GM21786 (cell line): ENCODE results near the gene GDPD4.

Experiments used
- ATAC-seq: cut with Tn5 transposase; IDR thresholded peaks from one replicate; pipeline ENCODE4 v1.9.1; 2021; ENCODE audit not compliant: unreplicated experiment

GDPD4 gene

GRCh38 chr11:77191823-77192495, 109.5 kb downstream of the GDPD4 start:
- ATAC-seq: no peak

- no peak for ATAC-seq
Observed at GRCh38 chr11:77191429-77191822, 110.1 kb downstream of the GDPD4 start.

GRCh38 chr11:77190331-77191075, 111.0 kb downstream of the GDPD4 start:
- no peak for ATAC-seq

DNA sequence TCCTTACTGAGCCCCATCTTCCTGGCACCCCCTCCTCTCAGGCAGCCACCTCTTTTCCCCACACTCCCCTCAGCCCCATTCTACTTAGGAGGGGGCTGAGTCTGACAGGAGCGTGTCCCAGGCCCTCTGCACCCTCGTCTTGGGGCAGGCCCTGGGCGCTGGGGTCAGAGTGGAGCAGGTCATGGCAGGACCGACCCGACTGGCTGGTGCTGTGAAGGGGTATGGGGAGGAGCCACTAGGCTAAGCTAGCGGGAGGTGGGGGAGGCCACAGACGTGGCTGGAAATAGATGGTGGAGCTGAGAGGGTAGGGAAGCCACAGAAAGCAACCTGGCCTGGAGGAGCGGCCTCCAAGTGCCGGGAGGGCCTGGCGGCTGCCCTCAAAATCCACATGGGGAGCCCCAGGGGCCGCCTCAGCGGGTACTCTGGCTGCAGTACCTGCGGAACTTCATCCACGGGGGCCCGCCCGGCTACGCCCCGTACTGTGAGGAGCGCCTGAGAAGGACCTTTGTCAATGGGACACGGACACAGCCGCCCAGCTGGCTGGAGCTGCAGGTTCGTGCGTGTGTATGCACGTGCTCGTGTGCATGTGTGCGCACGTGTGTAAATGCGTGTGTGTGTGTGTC, 111.8 kb downstream of the GDPD4 start:
- no peak for ATAC-seq

- ATAC-seq: no peak
Observed at GRCh38 chr11:77188633-77189491, 112.6 kb downstream of the GDPD4 start.

DNA sequence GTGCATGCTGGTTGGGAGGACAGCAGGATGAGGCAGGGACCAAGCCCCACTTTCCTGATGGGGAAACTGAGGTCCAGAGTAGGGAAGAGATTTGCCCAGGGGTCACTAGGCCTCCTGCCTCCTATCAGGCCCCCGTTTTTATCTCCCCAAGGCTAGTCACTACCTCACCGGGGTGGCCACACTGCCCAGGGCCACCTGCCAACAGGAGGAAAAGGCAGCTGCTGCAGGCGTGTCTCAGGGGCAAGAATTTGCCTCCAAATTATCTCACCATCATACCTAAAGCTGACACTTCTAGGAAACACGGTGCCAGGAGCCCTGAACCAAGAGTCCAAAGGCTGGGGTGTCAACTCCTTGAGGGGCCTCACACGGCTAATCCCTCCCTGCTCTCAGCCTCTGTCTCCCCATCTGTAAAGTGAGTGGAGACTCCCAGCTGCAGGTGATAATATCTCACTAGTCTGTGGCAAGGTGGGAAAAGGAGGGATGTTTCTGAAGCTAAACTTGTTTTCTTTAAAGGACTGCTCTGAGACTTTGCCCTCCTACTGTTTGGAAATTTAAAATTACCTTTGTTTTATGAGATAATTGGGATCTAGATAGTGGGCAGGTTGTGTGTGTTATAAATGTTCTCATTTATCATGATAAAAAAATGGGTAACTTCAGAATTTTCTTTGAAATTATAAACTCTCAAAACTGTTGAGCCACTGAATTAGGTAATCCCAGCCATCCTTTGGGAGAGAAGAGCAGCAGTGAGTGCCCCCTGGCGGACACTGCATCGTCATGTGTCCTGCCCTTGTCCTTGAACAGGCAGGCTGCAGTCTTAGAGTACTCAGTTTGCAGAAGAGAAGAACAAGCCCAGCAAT, 113.5 kb downstream of the GDPD4 start:
- no peak for ATAC-seq

- ATAC-seq: no peak
Observed at GRCh38 chr11:77187111-77187750, 114.3 kb downstream of the GDPD4 start.

DNA sequence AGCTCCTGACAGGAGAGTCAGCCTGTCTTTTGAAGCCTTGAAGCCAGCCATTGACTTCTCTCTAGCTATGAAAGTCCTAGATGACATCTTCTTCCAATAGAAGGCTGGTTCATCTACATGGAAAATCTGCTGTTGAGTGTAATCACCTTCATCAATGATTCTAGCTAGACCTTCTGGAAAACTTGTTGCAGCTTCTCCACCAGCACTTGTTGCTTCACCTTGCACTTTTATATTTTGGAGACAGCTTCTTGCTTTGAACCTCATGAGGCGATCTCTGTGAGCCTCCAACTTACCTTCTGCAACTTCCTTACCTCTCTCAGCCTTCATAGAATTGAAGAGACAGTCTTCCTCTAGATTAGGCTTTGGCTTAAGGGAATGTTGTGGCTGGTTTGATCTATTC, 115.2 kb downstream of the GDPD4 start:
- ATAC-seq: no peak

GRCh38 chr11:77184136-77184860, 117.2 kb downstream of the GDPD4 start:
- ATAC-seq: no peak

DNA sequence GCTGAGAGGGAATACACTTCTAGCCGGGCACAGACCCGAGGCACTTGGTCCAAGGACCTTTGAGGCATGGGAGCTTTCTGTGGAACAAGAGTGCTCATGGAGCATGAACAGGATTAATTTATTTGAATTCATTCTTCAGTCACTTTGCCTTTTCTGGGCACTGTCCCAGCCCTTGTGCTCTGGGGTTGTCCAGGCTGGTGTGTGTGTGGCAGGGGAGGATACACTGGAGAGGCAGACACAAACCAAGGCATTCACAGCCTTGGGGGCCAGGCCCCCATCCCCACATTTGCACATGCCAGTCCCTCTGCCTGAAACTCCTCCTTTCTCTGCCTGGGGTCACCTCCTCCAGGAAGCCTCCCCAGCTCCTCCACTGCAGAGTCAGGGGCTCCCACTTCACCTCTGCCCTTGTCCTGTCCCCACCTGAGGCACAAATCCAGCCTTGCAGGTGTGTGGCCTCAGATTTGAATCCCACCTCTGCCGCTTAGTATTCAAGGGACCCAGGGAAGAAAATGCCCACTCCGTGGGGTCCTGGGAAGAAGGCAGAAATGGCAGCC, 118.0 kb downstream of the GDPD4 start:
- no peak for ATAC-seq

DNA sequence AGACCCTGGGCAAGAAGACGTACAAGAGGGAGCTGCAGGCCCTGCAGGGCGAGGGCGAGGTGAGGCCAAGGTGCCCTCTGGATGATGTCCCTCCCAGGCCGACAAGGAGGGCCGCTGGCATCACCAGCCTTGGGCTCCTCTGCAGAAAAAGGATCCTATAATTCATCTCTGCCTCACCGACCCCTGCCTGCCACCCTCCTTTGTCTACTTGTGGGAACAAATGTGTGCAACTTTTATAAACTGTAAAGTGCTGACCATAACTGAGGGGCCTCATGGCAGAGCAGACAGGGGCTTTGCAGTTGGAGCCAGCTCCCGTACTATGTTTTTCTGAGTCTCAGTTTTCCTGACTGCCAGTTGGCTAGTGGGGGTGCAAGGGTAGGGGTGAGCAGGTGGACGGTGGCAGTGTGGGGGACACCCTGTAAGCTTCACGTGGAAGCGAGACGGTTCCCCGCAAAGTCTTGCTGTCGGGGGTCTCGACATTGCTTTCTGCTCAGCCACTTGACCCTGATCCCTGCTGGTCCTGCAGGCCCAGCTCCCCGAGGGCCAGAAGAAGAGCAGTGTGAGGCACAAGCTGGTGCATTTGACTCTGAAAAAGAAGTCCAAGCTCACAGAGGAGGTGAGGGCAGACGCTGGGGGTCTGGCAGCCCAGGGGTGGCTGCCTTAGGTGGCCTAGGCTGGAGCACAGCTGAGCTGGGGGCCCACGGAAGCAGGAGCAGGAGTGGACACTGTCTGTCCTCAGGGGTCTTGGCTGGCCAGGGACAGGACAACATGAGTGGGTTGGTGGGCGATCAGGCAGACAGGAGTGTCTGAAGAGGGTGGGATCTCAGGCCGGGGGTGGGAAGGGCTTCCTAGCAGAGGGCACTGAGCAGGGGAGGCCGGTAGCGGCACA, 118.7 kb downstream of the GDPD4 start:
- no peak for ATAC-seq

DNA sequence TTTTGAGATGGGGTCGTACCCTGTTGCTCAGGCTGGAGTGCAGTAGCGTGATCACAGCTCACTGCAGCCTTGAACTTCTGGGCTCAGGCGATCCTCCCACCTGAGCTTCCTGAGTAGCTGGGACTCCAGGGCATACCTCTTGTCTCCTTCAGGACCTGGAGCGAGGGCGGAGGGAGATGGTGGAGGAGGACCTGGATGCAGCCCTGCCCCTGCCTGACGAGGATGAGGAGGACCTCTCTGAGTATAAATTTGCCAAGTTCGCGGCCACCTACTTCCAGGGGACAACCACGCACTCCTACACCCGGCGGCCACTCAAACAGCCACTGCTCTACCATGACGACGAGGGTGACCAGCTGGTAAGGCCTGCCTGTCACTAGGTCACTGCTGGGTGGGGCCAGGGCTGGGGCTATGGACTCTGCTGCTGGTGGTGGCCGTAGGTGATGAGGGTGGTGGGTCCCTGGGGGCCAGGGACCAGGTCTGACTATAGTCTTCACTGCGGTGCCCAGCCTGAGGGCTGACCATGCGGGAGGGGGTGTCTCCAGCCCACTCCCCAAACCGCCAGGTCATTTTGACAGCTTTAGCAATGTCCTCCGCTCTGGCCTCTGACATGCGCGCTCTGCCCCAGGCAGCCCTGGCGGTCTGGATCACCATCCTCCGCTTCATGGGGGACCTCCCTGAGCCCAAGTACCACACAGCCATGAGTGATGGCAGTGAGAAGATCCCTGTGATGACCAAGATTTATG, 119.5 kb downstream of the GDPD4 start:
- ATAC-seq: no peak

- ATAC-seq: no peak
Observed at GRCh38 chr11:77181226-77181625, 120.3 kb downstream of the GDPD4 start.

DNA sequence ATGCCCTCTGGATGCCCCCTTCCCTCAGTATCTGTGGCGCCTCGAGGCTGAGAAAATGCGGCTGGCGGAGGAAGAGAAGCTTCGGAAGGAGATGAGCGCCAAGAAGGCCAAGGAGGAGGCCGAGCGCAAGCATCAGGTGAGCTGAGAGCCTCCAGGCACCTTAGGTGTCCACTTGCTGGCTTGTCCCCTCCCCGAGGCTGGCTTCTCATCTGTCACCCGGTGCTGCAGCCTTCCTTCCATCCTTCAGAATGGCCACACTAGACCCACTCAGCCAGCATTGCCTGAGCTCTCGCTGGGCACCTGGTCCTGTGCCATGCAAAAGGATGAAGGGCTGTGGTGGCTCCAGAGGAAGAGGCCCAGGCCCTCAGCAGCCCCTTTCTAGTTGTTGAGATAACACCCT, 121.1 kb downstream of the GDPD4 start:
- ATAC-seq: no peak

DNA sequence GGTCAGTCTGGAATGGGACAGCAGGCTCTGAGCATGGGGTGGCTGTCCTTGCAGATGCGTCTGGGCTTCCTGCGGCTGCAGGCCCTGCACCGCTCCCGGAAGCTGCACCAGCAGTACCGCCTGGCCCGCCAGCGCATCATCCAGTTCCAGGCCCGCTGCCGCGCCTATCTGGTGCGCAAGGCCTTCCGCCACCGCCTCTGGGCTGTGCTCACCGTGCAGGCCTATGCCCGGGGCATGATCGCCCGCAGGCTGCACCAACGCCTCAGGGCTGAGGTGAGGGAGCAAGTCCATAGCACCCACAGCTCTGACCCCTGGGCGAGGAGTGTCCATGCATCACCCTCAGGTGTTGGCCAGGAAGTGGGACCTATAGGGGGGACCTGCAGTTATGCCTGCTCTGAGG, 121.8 kb downstream of the GDPD4 start:
- no peak for ATAC-seq

DNA sequence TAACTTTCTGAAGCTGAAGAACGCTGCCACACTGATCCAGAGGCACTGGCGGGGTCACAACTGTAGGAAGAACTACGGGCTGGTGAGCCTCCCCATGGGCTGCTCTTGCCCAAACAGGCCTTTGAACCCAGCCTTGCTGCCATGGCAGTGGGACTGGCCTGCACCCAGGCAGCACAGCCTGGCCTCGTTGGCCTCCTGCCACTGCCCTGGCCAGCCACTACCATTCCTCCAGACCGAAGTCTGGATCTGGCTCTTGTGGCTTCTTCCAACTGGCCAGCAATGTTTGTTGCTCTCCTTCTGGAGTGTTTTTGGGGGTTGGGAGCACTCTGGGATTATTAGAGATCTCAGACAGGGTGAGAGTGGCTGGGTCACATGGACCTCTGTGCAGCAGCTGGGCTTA, 122.4 kb downstream of the GDPD4 start:
- no peak for ATAC-seq

DNA sequence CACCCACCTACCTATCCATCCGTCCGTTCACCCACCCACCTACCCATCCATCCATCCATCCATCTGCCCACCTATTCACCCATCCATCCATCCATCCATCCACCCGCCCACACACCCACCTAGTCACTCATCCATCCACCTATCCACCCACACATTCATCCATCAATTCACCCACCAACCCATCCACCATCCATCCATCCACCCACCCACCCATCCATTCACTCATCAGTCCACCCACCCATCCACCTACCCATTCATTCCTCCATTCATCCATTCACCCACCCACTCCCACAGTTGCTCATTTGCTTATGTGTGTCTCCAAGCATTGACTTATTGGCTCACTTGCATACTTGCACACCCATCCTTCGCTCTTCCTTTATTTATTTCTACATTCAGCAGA, 123.3 kb downstream of the GDPD4 start:
- no peak for ATAC-seq
